Cardiac muscle cell (in vitro differentiated cells and primary cell): ENCODE results near the gene PITPNC1. TPM values are rescaled to one million over a fixed set of nuclear protein-coding genes. Genes with fewer than 3 reads are reported as not detected.

Experiments used
- DNase-seq, 2 donors: peaks; one replicate each; pipeline versions ENCODE4 v3.0.0 to v3.0.0-alpha.2; 2010 to 2017; ENCODE audit warnings: low read depth in 1 of 2, low spot score in 1 of 2
- H3K27ac ChIP-seq: fragments of 200-600 bp; sonication (generic); 2 replicates; pipeline ENCODE4 v1.5.1; 2016
- H3K27me3 ChIP-seq: fragments of 200-600 bp; sonication (generic); 2 replicates; pipeline ENCODE4 v1.6.0; 2016; ENCODE audit warnings: control low read depth
- H3K36me3 ChIP-seq: fragments of 200-600 bp; sonication (generic); 2 replicates; pipeline ENCODE4 v1.5.1; 2016; ENCODE audit warnings: control low read depth
- H3K4me1 ChIP-seq: fragments of 200-600 bp; sonication (generic); 2 replicates; pipeline ENCODE4 v1.8.1; 2017; ENCODE audit warnings: low read depth, mild to moderate bottlenecking, mixed run types
- H3K4me3 ChIP-seq: fragments of 200-600 bp; sonication (generic); 2 replicates; pipeline ENCODE4 v1.5.1; 2016; ENCODE audit warnings: mild to moderate bottlenecking
- H3K9me3 ChIP-seq: fragments of 200-600 bp; sonication (generic); 2 replicates; pipeline ENCODE4 v1.5.1; 2017; ENCODE audit warnings: low read depth, mild to moderate bottlenecking, control low read depth
- polyA plus RNA-seq: library from polyadenylated mRNA; unstranded; fragments of >200 nt; fragmentation: Nextera tagmentation; extraction: Ambion mirVana; gene quantifications from 2 replicates; pipeline ENCODE4 v1.2.1, GENCODE V29; 2016
- total RNA-seq: library from RNA; depleted of rRNA; stranded (reverse); fragments of >200 nt; gene quantifications from 2 replicates; pipeline ENCODE4 v1.2.3, GENCODE V29; 2016
- TF ChIP-seq, protein P1 (sequence below): IDR thresholded peaks from 2 replicates; pipeline ENCODE4 v1.5.1; 2012; ENCODE audit warnings: low read depth, mild to moderate bottlenecking, low read length

PITPNC1 gene
- total and polyA plus RNA-seq, 2 experiments from 2014 or later: 4.8 to 5.7 TPM

DNA sequence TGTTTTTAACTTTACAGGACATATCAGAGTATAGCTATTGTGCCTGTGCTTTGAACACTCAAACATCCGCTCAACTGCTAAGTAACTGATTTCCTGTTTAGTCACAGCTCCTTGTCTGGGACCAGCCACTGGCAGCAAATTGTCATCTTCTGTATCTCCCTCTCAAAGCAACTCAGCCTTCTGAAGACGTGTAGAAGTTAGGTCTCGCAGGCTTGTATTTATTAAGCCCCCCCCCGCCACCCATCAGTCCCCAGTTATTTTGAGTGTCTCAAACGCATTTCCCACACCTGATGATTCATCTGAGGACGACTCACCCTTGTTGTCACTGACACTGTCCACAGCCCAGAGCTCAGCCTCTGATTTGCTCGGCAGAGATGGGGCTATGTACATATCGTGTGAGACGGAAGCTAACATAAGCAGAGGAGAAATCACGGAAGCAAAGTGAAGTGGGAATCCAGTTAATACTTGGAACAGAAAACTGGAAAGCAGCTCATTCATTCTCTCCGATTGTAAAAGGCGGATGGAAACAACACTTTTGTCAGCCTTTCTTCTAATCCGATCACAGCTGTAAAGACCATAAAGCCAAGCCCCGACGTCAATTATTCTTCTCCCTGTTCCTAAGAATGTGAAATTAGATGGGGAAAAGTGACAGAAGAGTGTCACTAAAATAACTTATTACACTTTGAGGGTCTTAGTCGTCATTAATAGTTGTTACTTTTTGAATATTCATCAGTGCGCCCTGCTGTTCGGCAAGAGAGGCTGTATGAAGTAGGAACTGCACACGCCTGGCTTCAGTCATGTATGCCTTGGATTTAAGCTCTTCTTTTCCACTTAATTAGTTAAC, 64.2 kb downstream of the PITPNC1 start:
- TF ChIP-seq, protein P1, sequence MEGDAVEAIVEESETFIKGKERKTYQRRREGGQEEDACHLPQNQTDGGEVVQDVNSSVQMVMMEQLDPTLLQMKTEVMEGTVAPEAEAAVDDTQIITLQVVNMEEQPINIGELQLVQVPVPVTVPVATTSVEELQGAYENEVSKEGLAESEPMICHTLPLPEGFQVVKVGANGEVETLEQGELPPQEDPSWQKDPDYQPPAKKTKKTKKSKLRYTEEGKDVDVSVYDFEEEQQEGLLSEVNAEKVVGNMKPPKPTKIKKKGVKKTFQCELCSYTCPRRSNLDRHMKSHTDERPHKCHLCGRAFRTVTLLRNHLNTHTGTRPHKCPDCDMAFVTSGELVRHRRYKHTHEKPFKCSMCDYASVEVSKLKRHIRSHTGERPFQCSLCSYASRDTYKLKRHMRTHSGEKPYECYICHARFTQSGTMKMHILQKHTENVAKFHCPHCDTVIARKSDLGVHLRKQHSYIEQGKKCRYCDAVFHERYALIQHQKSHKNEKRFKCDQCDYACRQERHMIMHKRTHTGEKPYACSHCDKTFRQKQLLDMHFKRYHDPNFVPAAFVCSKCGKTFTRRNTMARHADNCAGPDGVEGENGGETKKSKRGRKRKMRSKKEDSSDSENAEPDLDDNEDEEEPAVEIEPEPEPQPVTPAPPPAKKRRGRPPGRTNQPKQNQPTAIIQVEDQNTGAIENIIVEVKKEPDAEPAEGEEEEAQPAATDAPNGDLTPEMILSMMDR: no peak
- Histone ChIP-seq H3K4me1 (peaks cover 8% of the 10 kb centered on the region), H3K36me3 (no peaks in the 10 kb centered on the region), H3K27ac (no peak overlapping the region), H3K9me3 (no peaks in the 10 kb centered on the region), H3K4me3 (no peak overlapping the region), H3K27me3 (no peaks in the 10 kb centered on the region)
- peak in 1 of 2 donors; percentile 33 for DNase-seq

- no peak overlapping the region for H3K4me3 ChIP-seq
- H3K9me3 ChIP-seq: no peaks in the 10 kb centered on the region
- H3K4me1 ChIP-seq: peaks cover 8% of the 10 kb centered on the region
- no peak for DNase-seq
- no peaks in the 10 kb centered on the region for H3K27me3 ChIP-seq
- H3K36me3 ChIP-seq: no peaks in the 10 kb centered on the region
- no peak overlapping the region for H3K27ac ChIP-seq
- TF ChIP-seq, protein P1: no peak
Observed at GRCh38 chr17:67441896-67442219, 64.8 kb downstream of the PITPNC1 start.

DNA sequence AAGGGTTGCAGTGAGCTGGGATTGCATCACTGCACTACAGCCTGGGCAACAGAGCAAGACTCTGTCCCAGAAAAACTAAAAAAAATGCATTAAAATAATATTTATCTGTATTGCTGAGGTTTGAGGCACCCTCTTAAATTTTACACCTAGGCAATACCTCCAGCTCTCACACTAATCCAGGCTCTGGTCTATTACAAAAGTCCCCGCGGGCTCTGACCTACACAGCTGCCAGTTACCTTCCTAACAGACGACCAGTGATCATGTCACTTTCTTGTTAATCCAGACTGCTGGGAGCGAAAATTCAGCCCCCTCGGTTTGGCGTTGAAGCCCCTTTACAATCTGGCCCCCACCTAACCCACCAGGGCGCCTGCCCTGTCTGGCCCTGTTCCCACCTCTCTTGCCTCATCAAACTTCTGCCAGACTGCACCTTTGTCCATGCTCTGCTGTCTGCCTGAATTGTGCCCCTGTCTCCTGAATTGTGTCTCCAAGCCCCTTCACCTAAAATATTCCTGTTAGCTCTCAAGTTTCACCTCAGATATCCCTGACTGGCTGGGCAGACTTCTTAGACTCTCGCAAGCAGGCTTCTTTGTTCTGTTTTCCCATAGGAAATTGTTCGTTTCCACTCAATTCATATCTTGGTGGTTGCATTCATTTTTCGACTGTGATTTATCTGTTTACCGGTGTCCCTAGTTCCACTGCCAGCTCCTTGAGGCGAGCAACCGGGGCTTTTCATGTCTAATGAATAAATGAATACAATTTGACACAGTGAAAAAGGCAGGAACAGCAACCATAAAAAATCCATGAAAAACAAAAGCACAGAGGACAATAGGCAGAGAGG, 65.9 kb downstream of the PITPNC1 start:
- TF ChIP-seq, protein P1: no peak
- Histone ChIP-seq H3K36me3 (no peaks in the 10 kb centered on the region), H3K27ac (peak overlapping the region; percentile 61), H3K4me3 (no peak overlapping the region), H3K27me3 (no peaks in the 10 kb centered on the region), H3K9me3 (no peaks in the 10 kb centered on the region), H3K4me1 (peaks cover 8% of the 10 kb centered on the region)
- peak in 1 of 2 donors; percentile 38 for DNase-seq

DNA sequence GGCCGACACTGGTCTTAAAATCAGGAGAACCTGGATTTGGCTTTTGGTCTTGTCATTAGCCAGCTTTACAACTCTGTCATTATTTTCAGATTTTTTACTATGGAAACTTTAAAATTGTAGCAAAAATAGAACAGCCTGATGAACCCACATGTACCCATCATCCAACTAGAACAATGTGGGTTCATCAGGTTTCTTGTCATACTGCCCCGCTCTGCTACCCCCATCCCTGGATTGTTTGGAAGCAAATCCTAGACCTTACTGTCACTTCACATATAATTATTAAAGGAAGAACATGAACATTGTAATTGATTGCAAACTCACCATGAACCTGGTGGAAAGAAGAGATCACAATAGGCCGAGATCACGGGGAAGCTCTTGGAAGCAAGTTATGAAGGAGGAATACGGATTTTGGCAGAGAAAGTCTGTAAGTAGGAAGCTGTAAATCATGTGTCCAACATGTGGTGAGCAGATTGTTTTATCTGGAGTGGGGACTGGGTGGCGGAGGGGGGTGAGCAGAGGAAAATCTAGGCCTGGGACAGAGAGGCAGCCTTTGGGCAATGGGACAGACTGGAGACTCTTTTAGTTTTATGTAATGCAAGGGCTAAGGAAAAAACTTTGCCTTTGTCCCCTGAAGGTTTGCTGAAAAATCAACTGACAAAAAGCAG, 67.0 kb downstream of the PITPNC1 start:
- peak in 1 of 2 donors; percentile 53 for DNase-seq
- H3K36me3 ChIP-seq: no peaks in the 10 kb centered on the region
- no peak overlapping the region for H3K4me3 ChIP-seq
- TF ChIP-seq, protein P1: no peak
- H3K9me3 ChIP-seq: no peaks in the 10 kb centered on the region
- no peaks in the 10 kb centered on the region for H3K27me3 ChIP-seq
- H3K4me1 ChIP-seq: peaks cover 8% of the 10 kb centered on the region
- H3K27ac ChIP-seq: no peak overlapping the region

DNA sequence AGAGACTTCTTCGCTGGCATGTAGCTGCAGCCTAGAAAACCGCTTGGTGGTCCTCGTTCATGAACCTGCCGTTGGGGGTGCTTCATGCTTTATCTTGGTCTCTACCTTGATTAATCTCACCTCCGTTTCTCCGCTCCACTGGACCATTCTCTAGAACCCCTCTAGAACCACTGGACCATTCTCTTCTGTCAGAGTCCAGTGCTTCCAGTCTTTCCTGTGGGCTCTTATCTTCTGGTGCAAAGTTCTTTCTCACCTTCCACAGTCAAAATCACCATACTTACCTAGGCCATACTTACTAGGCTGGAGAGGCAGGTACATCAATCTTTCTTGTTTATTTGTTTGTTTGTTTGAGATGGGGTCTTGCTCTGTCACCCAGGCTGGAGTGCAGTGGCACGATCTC, 71.4 kb downstream of the PITPNC1 start:
- DNase-seq: no peak
- Histone ChIP-seq H3K4me1 (no peaks in the 10 kb centered on the region), H3K9me3 (no peaks in the 10 kb centered on the region), H3K36me3 (no peaks in the 10 kb centered on the region), H3K27ac (no peak overlapping the region), H3K27me3 (no peaks in the 10 kb centered on the region), H3K4me3 (no peak overlapping the region)
- TF ChIP-seq, protein P1: no peak
